IPS-20b (cell line): Measurements from ENCODE around the gene SMIM9.
"Not testable (repeated sequence)": the region's sequence is repeated elsewhere in the genome, so short reads cannot be mapped to it uniquely, and the experiment has no call there.

Experiments used
- H3K27ac ChIP-seq: one replicate; pipeline ENCODE4 v1.5.1; 2013; ENCODE audit warnings: low read length
- H3K27me3 ChIP-seq: 2 replicates; pipeline ENCODE4 v1.6.1; 2013; ENCODE audit warnings: mild to moderate bottlenecking, low read length, inconsistent platforms; ENCODE audit not compliant: insufficient read depth
- H3K36me3 ChIP-seq: 2 replicates; pipeline ENCODE4 v1.6.1; 2013; ENCODE audit warnings: low read depth, mild to moderate bottlenecking, inconsistent platforms, low read length, moderate library complexity; ENCODE audit not compliant: insufficient read depth
- H3K4me1 ChIP-seq: 2 replicates; pipeline ENCODE4 v1.6.1; 2013; ENCODE audit warnings: mild to moderate bottlenecking, control low read depth, inconsistent platforms, low read length, moderate library complexity; ENCODE audit not compliant: insufficient read depth
- H3K4me3 ChIP-seq: 2 replicates; pipeline ENCODE4 v1.5.1; 2013; ENCODE audit warnings: mild to moderate bottlenecking, low read length, inconsistent platforms
- H3K9ac ChIP-seq: 2 replicates; pipeline ENCODE4 v1.6.1; 2013; ENCODE audit warnings: low read depth, mild to moderate bottlenecking, inconsistent platforms, low read length, moderate library complexity
- H3K9me3 ChIP-seq: 2 replicates; pipeline ENCODE4 v1.6.1; 2013; ENCODE audit warnings: mild to moderate bottlenecking, low read depth, low read length, inconsistent platforms; ENCODE audit not compliant: insufficient read depth

SMIM9 gene

GRCh38 chrX:154834562-154834961, at the start of gene SMIM9:
SMIM9 (minus strand) TSS chrX:154834662; CDS start chrX:154830856, 3,806 bp downstream.
- H3K9ac ChIP-seq = no peak within 1 kb of the TSS
- H3K27ac ChIP-seq = no peak within 1 kb of the TSS
- H3K36me3 ChIP-seq = no peaks in the 10 kb centered on the region
- no peaks in the 10 kb centered on the region for H3K9me3 ChIP-seq
- no peak within 1 kb of the TSS for H3K4me3 ChIP-seq
- no peaks in the 10 kb centered on the region for H3K4me1 ChIP-seq
- no peaks in the 10 kb centered on the region for H3K27me3 ChIP-seq

DNA sequence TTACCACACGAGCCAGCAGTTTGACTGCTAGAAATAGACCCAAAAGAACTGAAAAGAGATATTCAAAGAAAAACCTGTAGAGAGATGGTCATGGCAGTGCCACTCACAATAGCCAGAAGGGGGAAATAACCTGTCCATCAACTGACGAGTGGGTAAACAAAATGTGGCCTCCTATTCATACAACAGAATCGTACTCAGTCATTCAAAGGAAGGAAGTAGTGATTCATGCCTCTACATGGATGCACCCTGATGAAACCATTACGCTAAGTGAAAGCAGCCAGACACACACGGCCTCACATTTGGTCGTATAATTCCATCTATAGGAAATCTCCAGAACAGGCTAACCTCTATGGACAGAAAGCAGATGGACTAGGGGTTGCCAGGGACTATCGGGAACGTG, 49.6 kb upstream of the SMIM9 start:
- H3K4me3 ChIP-seq, H3K36me3 ChIP-seq, H3K27ac ChIP-seq, H3K9me3 ChIP-seq, H3K9ac ChIP-seq, H3K27me3 ChIP-seq, H3K4me1 ChIP-seq: not testable (repeated sequence)

DNA sequence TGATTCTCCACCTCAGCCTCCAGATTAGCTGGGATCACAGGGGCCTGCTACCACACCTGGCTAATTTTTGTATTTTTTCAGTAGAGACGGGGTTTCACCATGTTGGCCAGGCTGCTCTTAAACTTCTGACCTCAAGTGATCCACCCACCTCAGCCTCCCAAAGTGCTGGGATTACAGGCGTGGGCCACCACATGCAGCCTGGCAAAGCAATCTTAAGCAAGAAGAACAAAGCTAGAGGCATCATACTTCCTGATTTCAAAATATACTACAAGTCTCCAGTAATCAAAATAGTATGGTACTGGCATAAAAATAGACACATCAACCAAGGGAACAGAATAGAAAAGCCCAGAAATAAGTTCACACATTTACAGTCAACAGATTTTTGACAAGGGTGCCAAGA, 38.9 kb upstream of the SMIM9 start:
- no peak overlapping the region for H3K27ac ChIP-seq
- no peaks in the 10 kb centered on the region for H3K4me1 ChIP-seq
- H3K9ac ChIP-seq = no peak overlapping the region

GRCh38 chrX:154868522-154868921, 34.1 kb upstream of the SMIM9 start:
- H3K4me1 ChIP-seq, H3K4me3 ChIP-seq, H3K36me3 ChIP-seq, H3K9ac ChIP-seq, H3K27me3 ChIP-seq, H3K9me3 ChIP-seq, H3K27ac ChIP-seq: not testable (repeated sequence)

More for the DNA sequence above, 38.9 kb upstream of the SMIM9 start:
- Histone ChIP-seq H3K27me3 (no peaks in the 10 kb centered on the region), H3K36me3 (no peaks in the 10 kb centered on the region), H3K4me3 (no peak overlapping the region), H3K9me3 (no peaks in the 10 kb centered on the region)

DNA sequence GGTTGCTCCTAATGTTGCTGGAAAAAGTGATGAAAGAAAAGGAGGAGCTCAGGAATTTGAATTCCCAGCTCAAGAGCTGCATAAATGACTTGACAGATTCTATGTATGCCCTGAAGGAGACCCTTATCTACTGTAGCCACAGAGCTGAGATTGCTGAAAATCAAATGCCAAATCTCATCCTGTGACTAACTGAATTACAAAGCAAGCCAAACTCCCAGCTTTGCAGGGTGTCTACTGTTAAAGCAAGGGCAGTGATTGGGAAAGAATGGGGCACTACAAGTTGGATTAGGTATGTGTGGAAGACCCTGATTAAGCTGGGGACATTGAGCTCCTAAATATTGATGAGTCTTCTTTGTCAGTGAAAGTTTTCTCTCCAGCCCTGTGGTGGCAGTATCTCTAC, 20.8 kb upstream of the SMIM9 start:
- Histone ChIP-seq H3K9me3 (no peaks in the 10 kb centered on the region), H3K9ac (no peak overlapping the region), H3K4me3 (no peak overlapping the region), H3K4me1 (no peaks in the 10 kb centered on the region), H3K27me3 (no peaks in the 10 kb centered on the region), H3K36me3 (no peaks in the 10 kb centered on the region), H3K27ac (no peak overlapping the region)

DNA sequence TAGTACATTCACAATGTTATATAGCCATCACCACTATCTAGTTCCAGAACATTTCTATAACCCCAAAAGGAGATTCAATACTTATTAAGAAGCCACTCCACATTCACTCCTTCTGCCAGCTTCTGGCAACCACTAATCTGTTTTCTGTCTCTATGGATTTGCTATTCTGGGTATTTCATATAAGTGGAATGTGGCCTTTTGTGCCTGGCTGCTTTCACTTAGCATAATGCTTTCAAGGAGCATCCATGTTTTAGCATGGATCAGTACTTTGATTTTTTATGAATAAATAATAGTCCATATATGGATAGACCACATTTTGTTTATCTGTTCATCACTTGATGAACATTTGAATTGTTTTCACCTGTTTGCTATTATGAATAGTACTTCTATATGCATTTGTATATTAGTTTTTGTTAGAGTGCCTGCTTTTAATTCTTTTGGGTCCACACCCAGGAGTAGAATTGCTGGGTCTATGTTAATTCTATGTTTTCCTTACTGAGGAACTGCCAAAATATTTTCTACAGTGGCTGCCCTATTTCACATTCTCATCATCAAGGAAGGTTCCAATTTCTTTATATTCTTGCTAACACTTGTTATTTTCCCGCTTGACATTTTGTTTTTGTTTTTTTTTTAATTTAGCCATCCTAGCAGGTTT, 16.6 kb upstream of the SMIM9 start:
- Histone ChIP-seq H3K36me3 (no peaks in the 10 kb centered on the region), H3K4me3 (no peak overlapping the region), H3K27me3 (no peaks in the 10 kb centered on the region), H3K27ac (no peak overlapping the region), H3K9ac (no peak overlapping the region), H3K9me3 (peaks cover 6% of the 10 kb centered on the region; the same call in 1 of the 2 replicates), H3K4me1 (no peaks in the 10 kb centered on the region)

GRCh38 chrX:154840856-154841255, 6.4 kb upstream of the SMIM9 start:
- Histone ChIP-seq H3K27ac (no peak overlapping the region), H3K9me3 (no peaks in the 10 kb centered on the region), H3K27me3 (no peaks in the 10 kb centered on the region), H3K9ac (no peak overlapping the region), H3K4me1 (no peaks in the 10 kb centered on the region), H3K36me3 (no peaks in the 10 kb centered on the region), H3K4me3 (no peak overlapping the region)

GRCh38 chrX:154836163-154836562, 1.7 kb upstream of the SMIM9 start:
- H3K4me1 ChIP-seq = no peaks in the 10 kb centered on the region
- H3K9ac ChIP-seq = no peak overlapping the region
- no peaks in the 10 kb centered on the region for H3K36me3 ChIP-seq
- H3K27me3 ChIP-seq = no peaks in the 10 kb centered on the region
- no peak overlapping the region for H3K27ac ChIP-seq
- no peaks in the 10 kb centered on the region for H3K9me3 ChIP-seq
- no peak overlapping the region for H3K4me3 ChIP-seq

DNA sequence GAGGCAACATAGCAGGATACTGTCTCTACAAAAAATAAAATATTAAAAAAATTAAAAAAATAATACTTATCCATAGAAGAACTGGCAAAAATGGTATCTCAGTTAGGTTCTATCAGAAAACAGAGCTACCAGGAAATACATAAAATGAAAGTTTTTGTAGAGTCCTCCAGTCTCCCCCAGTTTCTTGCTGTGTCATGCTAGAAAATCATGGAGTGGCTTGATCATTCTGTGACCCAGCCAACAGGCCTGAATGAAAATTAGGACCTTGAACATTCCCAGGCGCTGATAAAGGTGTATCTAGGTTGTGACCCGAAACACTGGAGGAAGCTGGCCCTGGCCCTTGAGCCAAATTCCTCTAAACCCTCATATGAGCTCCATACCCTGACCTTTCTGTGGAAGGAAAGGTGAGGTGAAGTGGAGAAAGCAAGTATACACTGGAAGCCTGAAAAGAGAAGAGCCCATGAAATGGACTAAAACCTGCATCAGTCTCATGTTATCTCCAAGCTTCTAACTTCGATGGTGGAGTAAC, 652 bp downstream of the SMIM9 start:
- Histone ChIP-seq H3K4me1 (no peaks in the 10 kb centered on the region), H3K27ac (no peak overlapping the region), H3K27me3 (no peaks in the 10 kb centered on the region), H3K4me3 (no peak overlapping the region), H3K9me3 (no peaks in the 10 kb centered on the region), H3K36me3 (no peaks in the 10 kb centered on the region), H3K9ac (no peak overlapping the region)

GRCh38 chrX:154829926-154830442, 4.5 kb downstream of the SMIM9 start:
- H3K36me3 ChIP-seq = no peaks in the 10 kb centered on the region
- H3K4me3 ChIP-seq = no peak overlapping the region
- no peaks in the 10 kb centered on the region for H3K4me1 ChIP-seq
- no peaks in the 10 kb centered on the region for H3K27me3 ChIP-seq
- no peaks in the 10 kb centered on the region for H3K9me3 ChIP-seq
- H3K9ac ChIP-seq = no peak overlapping the region
- H3K27ac ChIP-seq = no peak overlapping the region

- no peaks in the 10 kb centered on the region for H3K4me1 ChIP-seq
- no peak overlapping the region for H3K4me3 ChIP-seq
- H3K9ac ChIP-seq = no peak overlapping the region
- no peaks in the 10 kb centered on the region for H3K9me3 ChIP-seq
- H3K36me3 ChIP-seq = no peaks in the 10 kb centered on the region
- H3K27ac ChIP-seq = no peak overlapping the region
- H3K27me3 ChIP-seq = no peaks in the 10 kb centered on the region
Observed at GRCh38 chrX:154829134-154829533, 5.3 kb downstream of the SMIM9 start.

DNA sequence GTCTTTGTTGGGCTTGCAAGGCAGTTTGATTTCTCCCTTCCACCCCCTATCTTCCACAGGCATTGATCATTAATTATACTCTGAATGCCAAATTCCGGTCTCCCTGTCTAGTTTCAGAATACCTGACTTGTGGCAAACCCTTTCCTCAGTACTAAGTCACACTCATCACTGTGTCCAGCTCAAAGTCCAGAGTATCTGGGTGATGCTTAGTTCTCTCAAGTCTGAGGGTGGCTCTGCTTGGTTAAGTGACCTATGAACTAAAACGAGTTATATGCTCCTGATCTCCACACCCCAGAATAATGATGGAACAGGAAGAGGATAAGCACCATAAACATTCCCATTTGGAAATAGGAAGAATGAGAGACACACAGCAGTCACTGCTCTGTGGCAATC, 6.5 kb downstream of the SMIM9 start:
- Histone ChIP-seq H3K4me3 (no peak overlapping the region), H3K9ac (no peak overlapping the region), H3K4me1 (no peaks in the 10 kb centered on the region), H3K27me3 (no peaks in the 10 kb centered on the region), H3K27ac (no peak overlapping the region), H3K36me3 (no peaks in the 10 kb centered on the region), H3K9me3 (no peaks in the 10 kb centered on the region)
